ENCODE measurements around the gene FBXL5.

DNA sequence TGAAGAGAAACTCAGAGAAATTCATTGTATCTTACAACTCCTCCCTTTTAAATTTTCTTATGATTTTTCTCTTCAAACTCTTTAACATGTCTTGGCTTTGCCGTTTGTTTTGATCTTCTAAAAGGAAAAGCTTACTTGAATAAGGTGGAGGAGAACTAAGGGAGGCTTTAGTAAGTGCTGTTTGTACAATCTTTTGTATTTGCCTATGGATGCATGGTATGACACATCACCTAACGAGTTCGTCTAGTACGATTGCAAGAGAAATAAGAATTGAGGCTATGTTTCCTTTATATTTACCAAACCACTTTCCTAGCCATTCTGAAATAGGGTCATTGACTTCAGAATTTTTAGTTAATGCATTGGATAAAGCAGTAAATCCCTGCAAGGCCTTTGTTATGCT lies 39.3 kb upstream of the FBXL5 start:
- TF ChIP-seq, protein P1, sequence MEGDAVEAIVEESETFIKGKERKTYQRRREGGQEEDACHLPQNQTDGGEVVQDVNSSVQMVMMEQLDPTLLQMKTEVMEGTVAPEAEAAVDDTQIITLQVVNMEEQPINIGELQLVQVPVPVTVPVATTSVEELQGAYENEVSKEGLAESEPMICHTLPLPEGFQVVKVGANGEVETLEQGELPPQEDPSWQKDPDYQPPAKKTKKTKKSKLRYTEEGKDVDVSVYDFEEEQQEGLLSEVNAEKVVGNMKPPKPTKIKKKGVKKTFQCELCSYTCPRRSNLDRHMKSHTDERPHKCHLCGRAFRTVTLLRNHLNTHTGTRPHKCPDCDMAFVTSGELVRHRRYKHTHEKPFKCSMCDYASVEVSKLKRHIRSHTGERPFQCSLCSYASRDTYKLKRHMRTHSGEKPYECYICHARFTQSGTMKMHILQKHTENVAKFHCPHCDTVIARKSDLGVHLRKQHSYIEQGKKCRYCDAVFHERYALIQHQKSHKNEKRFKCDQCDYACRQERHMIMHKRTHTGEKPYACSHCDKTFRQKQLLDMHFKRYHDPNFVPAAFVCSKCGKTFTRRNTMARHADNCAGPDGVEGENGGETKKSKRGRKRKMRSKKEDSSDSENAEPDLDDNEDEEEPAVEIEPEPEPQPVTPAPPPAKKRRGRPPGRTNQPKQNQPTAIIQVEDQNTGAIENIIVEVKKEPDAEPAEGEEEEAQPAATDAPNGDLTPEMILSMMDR (IDR thresholded peaks at IDR 0.05) = no peak
- TF ChIP-seq EP300 (IDR thresholded peaks at IDR 0.05) = no peak
- no peak for TF ChIP-seq POLR2A (IDR thresholded peaks at IDR 0.05)
